Liver (tissue), 9 donors: ENCODE data around the gene ARHGEF39. TPM values are rescaled to one million over a fixed set of nuclear protein-coding genes. Genes with fewer than 3 reads are reported as not detected.
A peak's percentile ranks its signal among the peaks of the same experiment; 100 is the strongest.

Source experiments
- DNase-seq: peaks from one replicate; pipeline ENCODE4 v3.0.0-alpha.2; 2017; ENCODE audit warnings: low spot score
- H3K27ac ChIP-seq, 2 donors: one replicate each; pipeline ENCODE4 v1.7.0; 2013; ENCODE audit warnings: inconsistent platforms in 2 of 2, low read length in 2 of 2, control low read depth in 1 of 2, low read depth in 1 of 2, mild to moderate bottlenecking in 1 of 2
- H3K27me3 ChIP-seq, 4 donors: one replicate each; pipeline versions ENCODE4 v1.6.1 to v1.7.0; 2013; ENCODE audit warnings: low read length in 3 of 4, inconsistent platforms in 1 of 4, mild to moderate bottlenecking in 1 of 4, moderate library complexity in 1 of 4; ENCODE audit not compliant: control insufficient read depth in 4 of 4, insufficient read depth in 4 of 4
- H3K36me3 ChIP-seq, 4 donors: one replicate each; pipeline versions ENCODE4 v1.6.1 to v1.7.0; 2013; ENCODE audit warnings: low read length in 3 of 4, mild to moderate bottlenecking in 3 of 4, low read depth in 1 of 4, moderate library complexity in 1 of 4; ENCODE audit not compliant: control insufficient read depth in 4 of 4, insufficient read depth in 3 of 4
- H3K4me1 ChIP-seq, 4 donors: one replicate each; pipeline versions ENCODE4 v1.6.1 to v1.7.0; 2013; ENCODE audit warnings: low read length in 3 of 4, mild to moderate bottlenecking in 3 of 4, moderate library complexity in 1 of 4; ENCODE audit not compliant: control insufficient read depth in 4 of 4, insufficient read depth in 4 of 4
- H3K4me3 ChIP-seq, 3 donors: one replicate each; pipeline versions ENCODE4 v1.6.1 to v1.7.0; 2013; ENCODE audit warnings: low read length in 3 of 3, control low read depth in 1 of 3, low read depth in 1 of 3, mild to moderate bottlenecking in 1 of 3
- H3K9ac ChIP-seq, 2 donors: one replicate each; pipeline ENCODE4 v1.7.0; 2013; ENCODE audit warnings: low read length in 2 of 2, mild to moderate bottlenecking in 2 of 2, moderate library complexity in 2 of 2, control low read depth in 1 of 2, low read depth in 1 of 2
- H3K9me3 ChIP-seq, 4 donors: one replicate each; pipeline versions ENCODE4 v1.6.1 to v1.7.0; 2013; ENCODE audit warnings: low read length in 3 of 4; ENCODE audit not compliant: control insufficient read depth in 4 of 4
- EGR1 ChIP-seq, 2 donors: IDR thresholded peaks; 2 replicates each; pipeline ENCODE4 v1.6.1; 2016 to 2018; ENCODE audit warnings: antibody characterized with exemption in 2 of 2, low read depth in 2 of 2
- FOXA2 ChIP-seq: IDR thresholded peaks from 2 replicates; pipeline ENCODE4 v1.6.1; 2016; ENCODE audit warnings: antibody characterized with exemption
- GABPA ChIP-seq, 2 donors: IDR thresholded peaks in 1 of 2; conservative IDR thresholded peaks in 1 of 2; 2 replicates each; pipeline ENCODE4 v1.6.1; 2016; ENCODE audit warnings: antibody characterized with exemption in 2 of 2, mild to moderate bottlenecking in 1 of 2, moderate library complexity in 1 of 2
- HNF4G ChIP-seq: IDR thresholded peaks from 2 replicates; pipeline ENCODE4 v1.6.1; 2016; ENCODE audit warnings: antibody characterized with exemption
- JUND ChIP-seq, 2 donors: IDR thresholded peaks; 2 replicates each; pipeline ENCODE4 v1.6.1; 2016; ENCODE audit warnings: antibody characterized with exemption in 2 of 2
- MAX ChIP-seq: IDR thresholded peaks from 2 replicates; pipeline ENCODE4 v1.6.1; 2016; ENCODE audit warnings: antibody characterized with exemption
- NR2F2 ChIP-seq: IDR thresholded peaks from 2 replicates; pipeline ENCODE4 v1.6.1; 2016; ENCODE audit warnings: antibody characterized with exemption
- RAD21 ChIP-seq, 2 donors: IDR thresholded peaks; 2 replicates each; pipeline ENCODE4 v1.6.1; 2016; ENCODE audit warnings: antibody characterized with exemption in 2 of 2, mild to moderate bottlenecking in 2 of 2
- REST ChIP-seq: IDR thresholded peaks from 2 replicates; pipeline ENCODE4 v1.6.1; 2016; ENCODE audit warnings: antibody characterized with exemption, mild to moderate bottlenecking
- RXRA ChIP-seq, 2 donors: IDR thresholded peaks; 2 replicates each; pipeline ENCODE4 v1.6.1; 2017 to 2018; ENCODE audit warnings: antibody characterized with exemption in 2 of 2, mild to moderate bottlenecking in 1 of 2
- SP1 ChIP-seq: IDR thresholded peaks from 2 replicates; pipeline ENCODE4 v1.6.1; 2018; ENCODE audit warnings: antibody characterized with exemption, mild to moderate bottlenecking
- TAF1 ChIP-seq: conservative IDR thresholded peaks from 2 replicates; pipeline ENCODE4 v1.6.1; 2016; ENCODE audit warnings: antibody characterized with exemption, mild to moderate bottlenecking
- ZBTB33 ChIP-seq: IDR thresholded peaks from 2 replicates; pipeline ENCODE4 v1.6.1; 2016; ENCODE audit warnings: antibody characterized with exemption
- WGBS: extraction: QIAGEN DNeasy Blood & Tissue Kit; methylation state at CpG from one replicate; pipeline ENCODE4 v1.1.7; 2013; 5-methylcytosine and 5-hydroxymethylcytosine counted together
- polyA plus RNA-seq, 2 donors: library from polyadenylated mRNA; stranded (reverse) in 1 of 2; unstranded in 1 of 2; fragments of 200-250 nt in 1 of 2; fragments of >200 nt in 1 of 2; fragmentation: Nextera tagmentation in 1 of 2; extraction: Ambion mirVana in 1 of 2; gene quantifications; one replicate each; pipeline versions ENCODE4 v1.2.1 to v1.2.3, GENCODE V29; 2013 to 2015
- total RNA-seq, 2 donors: library from RNA; depleted of rRNA; stranded (reverse); fragments of >200 nt; gene quantifications; one replicate each; pipeline ENCODE4 v1.2.3, GENCODE V29; 2014
- donor health status: healthy.
- donor health status: healthy.
- donor health status: healthy.
- donor health status: healthy.
- donor health status: healthy.

The ARHGEF39 gene
- total and polyA plus RNA-seq, 4 donors: under 0.01 to 7.4 (median 0.74) TPM

- Histone ChIP-seq H3K4me1 (peaks cover 0 to 4% (median 2%) of the 10 kb centered on the region in 4 donors), H3K4me3 (no peak overlapping the region), H3K27me3 (no peaks in the 10 kb centered on the region), H3K9me3 (no peaks in the 10 kb centered on the region), H3K36me3 (peaks cover 0 to 2% (median 0%) of the 10 kb centered on the region in 4 donors), H3K9ac (no peak overlapping the region), H3K27ac (no peak overlapping the region)
- TF ChIP-seq NR2F2 (peak; percentile 71), JUND (IDR thresholded peaks at IDR 0.05) (no peak), GABPA (IDR thresholded peaks at IDR 0.05 in 1 of 2, conservative IDR thresholded peaks at IDR 0.05 in 1 of 2) (no peak), REST (no peak), EGR1 (IDR thresholded peaks at IDR 0.05; ENCODE audit: low read depth in 2 of 2) (no peak)
- DNase-seq: no peak
- WGBS: 77% methylated on average over 13 of the region's 13 CpGs
These were observed 20.5 kb upstream of the ARHGEF39 start for GRCh38 chr9:35685506-35685905.

DNA sequence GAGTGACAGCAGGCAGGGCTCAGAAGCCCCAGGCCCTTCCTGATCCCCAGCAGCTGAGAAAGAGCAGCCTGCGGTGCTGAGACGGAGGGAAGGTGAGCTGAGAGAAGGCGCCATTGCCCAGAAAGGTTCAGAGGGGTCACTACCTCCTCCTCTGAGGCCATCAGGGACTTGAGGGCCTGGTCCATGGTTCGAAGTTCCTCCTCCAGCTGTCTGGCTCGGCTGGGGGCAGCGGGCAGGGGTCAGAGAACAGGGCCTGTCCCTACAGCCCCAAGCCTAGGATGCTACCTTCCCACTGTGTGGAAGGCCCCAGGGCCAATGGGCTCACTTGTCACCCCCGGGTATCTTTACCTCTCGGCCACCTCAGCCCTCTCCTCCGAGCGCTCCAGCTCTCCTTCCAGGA is 19.9 kb upstream of the ARHGEF39 start:
- H3K9ac ChIP-seq: no peak overlapping the region
- no peak overlapping the region for H3K27ac ChIP-seq
- H3K36me3 ChIP-seq: peaks cover 0 to 2% (median 0%) of the 10 kb centered on the region in 4 donors
- no peaks in the 10 kb centered on the region for H3K27me3 ChIP-seq
- H3K4me3 ChIP-seq: no peak overlapping the region
- no peak for DNase-seq
- no peak for TF ChIP-seq TAF1
- no peak for TF ChIP-seq RAD21 (IDR thresholded peaks at IDR 0.05)
- TF ChIP-seq JUND (IDR thresholded peaks at IDR 0.05): no peak
- TF ChIP-seq SP1: no peak
- TF ChIP-seq EGR1 (IDR thresholded peaks at IDR 0.05; ENCODE audit: low read depth in 2 of 2): no peak
- TF ChIP-seq MAX: no peak
- TF ChIP-seq NR2F2: no peak
- TF ChIP-seq ZBTB33: no peak
- no peak for TF ChIP-seq FOXA2
- no peak for TF ChIP-seq RXRA (IDR thresholded peaks at IDR 0.05)
- no peaks in the 10 kb centered on the region for H3K9me3 ChIP-seq
- no peaks in the 10 kb centered on the region for H3K4me1 ChIP-seq
- WGBS: 93% methylated on average over 10 of the region's 10 CpGs

DNA sequence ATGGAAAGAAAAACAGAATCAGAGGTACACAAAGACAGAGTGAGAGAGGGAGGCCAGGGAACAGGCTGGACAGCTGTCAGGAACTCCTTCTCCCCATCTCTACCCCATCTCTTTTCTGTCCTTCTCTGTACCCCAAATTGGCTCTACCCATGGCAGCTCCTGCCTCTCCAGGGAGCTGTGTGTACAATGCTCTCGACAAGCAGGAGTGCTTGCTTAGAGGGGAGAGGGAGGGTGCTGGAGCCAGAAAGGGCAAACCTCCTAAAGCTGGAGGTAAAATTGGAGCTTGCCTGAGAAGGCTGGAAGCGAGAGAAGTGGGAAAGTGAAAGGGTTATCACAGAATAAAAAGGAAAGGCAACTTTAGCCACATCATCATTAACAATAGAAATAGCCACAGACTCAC is 18.3 kb upstream of the ARHGEF39 start:
- no peak for DNase-seq

More for the DNA sequence above, 18.3 kb upstream of the ARHGEF39 start:
- H3K9ac ChIP-seq: no peak overlapping the region
- TF ChIP-seq HNF4G (no peak), SP1 (no peak)
- peaks cover 0 to 1% (median 0%) of the 10 kb centered on the region in 4 donors for H3K36me3 ChIP-seq
- H3K4me1 ChIP-seq: no peaks in the 10 kb centered on the region
- no peak overlapping the region for H3K4me3 ChIP-seq
- no peak overlapping the region for H3K27ac ChIP-seq
- WGBS: 84% methylated on average over 2 of the region's 2 CpGs
- no peaks in the 10 kb centered on the region for H3K9me3 ChIP-seq
- no peaks in the 10 kb centered on the region for H3K27me3 ChIP-seq
